GM23338 (cell line): ENCODE data around the gene STX1A. TPM values are rescaled to one million over a fixed set of nuclear protein-coding genes. Genes with fewer than 3 reads are reported as not detected.

Source experiments
- ATAC-seq: fragments of 200-7000 bp; cut with Tn5 transposase; 3 replicates; pipeline ENCODE4 v1.9.1; 2020
- DNase-seq: peaks from one replicate; pipeline ENCODE4 v3.0.0-alpha.2; 2015; ENCODE audit warnings: low spot score
- H2AFZ ChIP-seq: fragments of 200-600 bp; sonication (generic); 2 replicates; pipeline ENCODE4 v1.8.0; 2016; ENCODE audit warnings: antibody characterized with exemption, mild to moderate bottlenecking, moderate library complexity
- H3F3A ChIP-seq: fragments of 200-600 bp; sonication (generic); replicated peaks from 2 replicates; pipeline ENCODE4 v1.8.0; 2017; ENCODE audit warnings: antibody characterized with exemption, mixed run types, low read depth
- H3K27ac ChIP-seq: fragments of 200-600 bp; sonication (generic); 2 replicates; pipeline ENCODE4 v1.6.1; 2016; ENCODE audit warnings: low read depth
- H3K27me3 ChIP-seq: fragments of 200-600 bp; sonication (generic); 2 replicates; pipeline ENCODE4 v1.8.0; 2016; ENCODE audit warnings: mild to moderate bottlenecking, mixed run types, moderate library complexity; ENCODE audit not compliant: insufficient read depth
- H3K36me3 ChIP-seq: fragments of 200-600 bp; sonication (generic); 2 replicates; pipeline ENCODE4 v1.8.0; 2016; ENCODE audit warnings: mild to moderate bottlenecking; ENCODE audit not compliant: insufficient read depth
- H3K4me1 ChIP-seq: fragments of 200-600 bp; sonication (generic); 2 replicates; pipeline ENCODE4 v1.8.0; 2016; ENCODE audit warnings: mild to moderate bottlenecking, moderate library complexity; ENCODE audit not compliant: insufficient read depth
- H3K4me2 ChIP-seq: fragments of 200-600 bp; sonication (generic); 2 replicates; pipeline ENCODE4 v1.7.1; 2017; ENCODE audit warnings: mixed run types
- H3K4me3 ChIP-seq: fragments of 200-600 bp; sonication (generic); 2 replicates; pipeline ENCODE4 v1.6.1; 2016; ENCODE audit warnings: mixed run types
- H3K79me2 ChIP-seq: fragments of 200-600 bp; sonication (generic); replicated peaks from 2 replicates; pipeline ENCODE4 v1.8.0; 2017; ENCODE audit warnings: mild to moderate bottlenecking; ENCODE audit not compliant: insufficient read depth
- H3K9me2 ChIP-seq: fragments of 200-600 bp; sonication (generic); 2 replicates; pipeline ENCODE4 v1.8.0; 2017; ENCODE audit not compliant: insufficient read depth
- H4K20me1 ChIP-seq: fragments of 200-600 bp; sonication (generic); replicated peaks from 2 replicates; pipeline ENCODE4 v1.8.0; 2017; ENCODE audit warnings: mild to moderate bottlenecking; ENCODE audit not compliant: insufficient read depth
- H3K27ac Mint-ChIP-seq: 2 replicates; pipeline ENCODE4 v1.8.0; 2020; ENCODE audit warnings: inconsistent platforms, mild to moderate bottlenecking, moderate library complexity, mixed read lengths
- H3K27me3 Mint-ChIP-seq: 3 replicates; pipeline ENCODE4 v1.8.0; 2022; ENCODE audit warnings: low read depth, mild to moderate bottlenecking, moderate library complexity, mixed read lengths, inconsistent platforms; ENCODE audit not compliant: insufficient read depth, poor library complexity
- H3K36me3 Mint-ChIP-seq: 3 replicates; pipeline ENCODE4 v1.8.0; 2021; ENCODE audit warnings: low read depth, mild to moderate bottlenecking, inconsistent platforms, moderate library complexity, mixed read lengths
- H3K4me1 Mint-ChIP-seq: 3 replicates; pipeline ENCODE4 v1.8.0; 2020; ENCODE audit warnings: mild to moderate bottlenecking, inconsistent platforms, mixed read lengths
- H3K4me3 Mint-ChIP-seq: 3 replicates; pipeline ENCODE4 v1.8.0; 2021; ENCODE audit warnings: moderate library complexity, mild to moderate bottlenecking, inconsistent platforms, mixed read lengths
- H3K9me3 Mint-ChIP-seq: 3 replicates; pipeline ENCODE4 v1.8.0; 2020; ENCODE audit warnings: moderate library complexity, mild to moderate bottlenecking, inconsistent platforms, mixed read lengths
- CREB1 ChIP-seq: fragments of 250-450 bp; sonication (Bioruptor Pico); IDR thresholded peaks from 2 replicates; pipeline ENCODE4 v1.5.0; 2020; ENCODE audit warnings: low read depth, mild to moderate bottlenecking, moderate library complexity
- CTCF ChIP-seq, 2 experiments: fragments of 200-600 bp in 1 of 2; sonication (generic) in 1 of 2; conservative IDR thresholded peaks; 2 replicates each; pipeline versions ENCODE4 v1.5.1 to v1.6.1; 2016 to 2017; ENCODE audit warnings: antibody characterized with exemption in 2 of 2, low read depth in 2 of 2, mild to moderate bottlenecking in 2 of 2, moderate library complexity in 1 of 2
- EZH2 ChIP-seq: fragments of 200-600 bp; sonication (generic); IDR thresholded peaks from one replicate; pipeline ENCODE4 v1.8.0; 2017; ENCODE audit warnings: antibody characterized with exemption, mild to moderate bottlenecking, low read depth; ENCODE audit not compliant: unreplicated experiment
- EZH2phosphoT487 ChIP-seq: fragments of 200-600 bp; sonication (generic); IDR thresholded peaks from one replicate; pipeline ENCODE4 v1.8.1; 2018; ENCODE audit warnings: antibody characterized with exemption; ENCODE audit not compliant: unreplicated experiment
- JUNB ChIP-seq: IDR thresholded peaks from one replicate; pipeline ENCODE4 v1.6.1; 2016; ENCODE audit warnings: antibody characterized with exemption; ENCODE audit not compliant: unreplicated experiment
- POLR2AphosphoS5 ChIP-seq: IDR thresholded peaks from 2 replicates; pipeline ENCODE4 v1.6.1; 2016; ENCODE audit warnings: antibody characterized with exemption, low read depth
- REST ChIP-seq: IDR thresholded peaks from one replicate; pipeline ENCODE4 v1.6.1; 2018; ENCODE audit warnings: antibody characterized with exemption; ENCODE audit not compliant: unreplicated experiment
- STAT1 ChIP-seq: IDR thresholded peaks from one replicate; pipeline ENCODE4 v1.6.1; 2016; ENCODE audit warnings: antibody characterized with exemption; ENCODE audit not compliant: unreplicated experiment
- ZNF114 ChIP-seq: fragments of 250-450 bp; sonication (Bioruptor Pico); IDR thresholded peaks from 2 replicates; pipeline ENCODE4 v1.5.0; 2020; ENCODE audit warnings: mild to moderate bottlenecking, moderate library complexity
- ZNF331 ChIP-seq: fragments of 250-450 bp; sonication (Bioruptor Pico); IDR thresholded peaks from 2 replicates; pipeline ENCODE4 v1.5.0; 2020; ENCODE audit warnings: low read depth, mild to moderate bottlenecking, moderate library complexity
- polyA plus RNA-seq: library from polyadenylated mRNA; unstranded; fragments of >200 nt; fragmentation: Nextera tagmentation; extraction: Ambion mirVana; gene quantifications from 2 replicates; pipeline ENCODE4 v1.2.1, GENCODE V29; 2016
- total RNA-seq: library from RNA; depleted of rRNA; stranded (reverse); fragments of >200 nt; shearing (Covaris generic); gene quantifications from 2 replicates; pipeline ENCODE4 v1.2.3, GENCODE V29; 2014
- TF ChIP-seq, protein P1 (sequence below): IDR thresholded peaks from 2 replicates; pipeline ENCODE4 v1.6.1; 2016; ENCODE audit warnings: antibody characterized with exemption
- TF ChIP-seq, protein P2 (sequence below): fragments of 250-450 bp; sonication (Bioruptor Pico); IDR thresholded peaks from 2 replicates; pipeline ENCODE4 v1.5.0; 2020; ENCODE audit warnings: mild to moderate bottlenecking, moderate library complexity

The STX1A gene
- total and polyA plus RNA-seq, 2 experiments from 2014 or later: 9.1 to 19.8 TPM

DNA sequence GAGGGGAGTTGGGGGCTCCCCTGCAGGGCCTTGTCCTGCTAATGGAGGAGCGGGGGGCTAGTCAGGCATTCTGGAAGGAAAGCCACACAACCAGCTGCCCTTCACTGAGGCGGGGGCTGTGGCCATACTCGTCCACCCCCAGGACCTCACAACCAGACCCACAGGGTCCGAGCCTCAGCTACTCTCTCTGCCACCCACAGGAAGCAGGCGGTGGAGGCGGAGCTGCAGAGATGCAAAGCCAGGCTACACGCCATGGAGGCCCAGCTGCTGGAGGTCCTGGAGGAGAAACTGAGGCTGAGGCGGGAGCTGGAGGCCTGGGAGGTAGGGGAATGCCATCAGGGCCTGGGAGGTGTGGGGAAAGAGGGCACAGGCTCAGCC is 16.0 kb upstream of the STX1A start:
- H3K4me1 ChIP-seq: peaks cover 1% of the 10 kb centered on the region
- peaks cover 12% of the 10 kb centered on the region for H3K27me3 ChIP-seq
- H3K79me2 ChIP-seq: no peaks in the 10 kb centered on the region; the same call in 1 of the 2 replicates
- H3K27ac Mint-ChIP-seq: no peak overlapping the region
- H3K9me2 ChIP-seq: no peaks in the 10 kb centered on the region
- 0 out of 2 replicates have a peak, but pooled peaks cover 3% of the 10 kb centered on the region for H3K36me3 ChIP-seq
- no peak for DNase-seq
- no peak overlapping the region for H3K4me3 ChIP-seq
- H3K9me3 Mint-ChIP-seq: no peaks in the 10 kb centered on the region
- H3K4me2 ChIP-seq: no peak overlapping the region
- H3K27ac ChIP-seq: no peak overlapping the region
- peaks cover 5% of the 10 kb centered on the region for H3F3A ChIP-seq
- no peak for TF ChIP-seq ZNF114 (CRISPR knock-in tag)
- no peak for TF ChIP-seq JUNB
- no peak for TF ChIP-seq CTCF (conservative IDR thresholded peaks at IDR 0.05; ENCODE audit: low read depth in 2 of 2)
- TF ChIP-seq STAT1: no peak
- TF ChIP-seq CREB1 (CRISPR knock-in tag): no peak
- TF ChIP-seq ZNF331: no peak
- TF ChIP-seq, protein P1, sequence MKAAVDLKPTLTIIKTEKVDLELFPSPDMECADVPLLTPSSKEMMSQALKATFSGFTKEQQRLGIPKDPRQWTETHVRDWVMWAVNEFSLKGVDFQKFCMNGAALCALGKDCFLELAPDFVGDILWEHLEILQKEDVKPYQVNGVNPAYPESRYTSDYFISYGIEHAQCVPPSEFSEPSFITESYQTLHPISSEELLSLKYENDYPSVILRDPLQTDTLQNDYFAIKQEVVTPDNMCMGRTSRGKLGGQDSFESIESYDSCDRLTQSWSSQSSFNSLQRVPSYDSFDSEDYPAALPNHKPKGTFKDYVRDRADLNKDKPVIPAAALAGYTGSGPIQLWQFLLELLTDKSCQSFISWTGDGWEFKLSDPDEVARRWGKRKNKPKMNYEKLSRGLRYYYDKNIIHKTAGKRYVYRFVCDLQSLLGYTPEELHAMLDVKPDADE: no peak
- TF ChIP-seq EZH2phosphoT487: no peak
- TF ChIP-seq REST: no peak
- no peak for TF ChIP-seq POLR2AphosphoS5
- TF ChIP-seq, protein P2, sequence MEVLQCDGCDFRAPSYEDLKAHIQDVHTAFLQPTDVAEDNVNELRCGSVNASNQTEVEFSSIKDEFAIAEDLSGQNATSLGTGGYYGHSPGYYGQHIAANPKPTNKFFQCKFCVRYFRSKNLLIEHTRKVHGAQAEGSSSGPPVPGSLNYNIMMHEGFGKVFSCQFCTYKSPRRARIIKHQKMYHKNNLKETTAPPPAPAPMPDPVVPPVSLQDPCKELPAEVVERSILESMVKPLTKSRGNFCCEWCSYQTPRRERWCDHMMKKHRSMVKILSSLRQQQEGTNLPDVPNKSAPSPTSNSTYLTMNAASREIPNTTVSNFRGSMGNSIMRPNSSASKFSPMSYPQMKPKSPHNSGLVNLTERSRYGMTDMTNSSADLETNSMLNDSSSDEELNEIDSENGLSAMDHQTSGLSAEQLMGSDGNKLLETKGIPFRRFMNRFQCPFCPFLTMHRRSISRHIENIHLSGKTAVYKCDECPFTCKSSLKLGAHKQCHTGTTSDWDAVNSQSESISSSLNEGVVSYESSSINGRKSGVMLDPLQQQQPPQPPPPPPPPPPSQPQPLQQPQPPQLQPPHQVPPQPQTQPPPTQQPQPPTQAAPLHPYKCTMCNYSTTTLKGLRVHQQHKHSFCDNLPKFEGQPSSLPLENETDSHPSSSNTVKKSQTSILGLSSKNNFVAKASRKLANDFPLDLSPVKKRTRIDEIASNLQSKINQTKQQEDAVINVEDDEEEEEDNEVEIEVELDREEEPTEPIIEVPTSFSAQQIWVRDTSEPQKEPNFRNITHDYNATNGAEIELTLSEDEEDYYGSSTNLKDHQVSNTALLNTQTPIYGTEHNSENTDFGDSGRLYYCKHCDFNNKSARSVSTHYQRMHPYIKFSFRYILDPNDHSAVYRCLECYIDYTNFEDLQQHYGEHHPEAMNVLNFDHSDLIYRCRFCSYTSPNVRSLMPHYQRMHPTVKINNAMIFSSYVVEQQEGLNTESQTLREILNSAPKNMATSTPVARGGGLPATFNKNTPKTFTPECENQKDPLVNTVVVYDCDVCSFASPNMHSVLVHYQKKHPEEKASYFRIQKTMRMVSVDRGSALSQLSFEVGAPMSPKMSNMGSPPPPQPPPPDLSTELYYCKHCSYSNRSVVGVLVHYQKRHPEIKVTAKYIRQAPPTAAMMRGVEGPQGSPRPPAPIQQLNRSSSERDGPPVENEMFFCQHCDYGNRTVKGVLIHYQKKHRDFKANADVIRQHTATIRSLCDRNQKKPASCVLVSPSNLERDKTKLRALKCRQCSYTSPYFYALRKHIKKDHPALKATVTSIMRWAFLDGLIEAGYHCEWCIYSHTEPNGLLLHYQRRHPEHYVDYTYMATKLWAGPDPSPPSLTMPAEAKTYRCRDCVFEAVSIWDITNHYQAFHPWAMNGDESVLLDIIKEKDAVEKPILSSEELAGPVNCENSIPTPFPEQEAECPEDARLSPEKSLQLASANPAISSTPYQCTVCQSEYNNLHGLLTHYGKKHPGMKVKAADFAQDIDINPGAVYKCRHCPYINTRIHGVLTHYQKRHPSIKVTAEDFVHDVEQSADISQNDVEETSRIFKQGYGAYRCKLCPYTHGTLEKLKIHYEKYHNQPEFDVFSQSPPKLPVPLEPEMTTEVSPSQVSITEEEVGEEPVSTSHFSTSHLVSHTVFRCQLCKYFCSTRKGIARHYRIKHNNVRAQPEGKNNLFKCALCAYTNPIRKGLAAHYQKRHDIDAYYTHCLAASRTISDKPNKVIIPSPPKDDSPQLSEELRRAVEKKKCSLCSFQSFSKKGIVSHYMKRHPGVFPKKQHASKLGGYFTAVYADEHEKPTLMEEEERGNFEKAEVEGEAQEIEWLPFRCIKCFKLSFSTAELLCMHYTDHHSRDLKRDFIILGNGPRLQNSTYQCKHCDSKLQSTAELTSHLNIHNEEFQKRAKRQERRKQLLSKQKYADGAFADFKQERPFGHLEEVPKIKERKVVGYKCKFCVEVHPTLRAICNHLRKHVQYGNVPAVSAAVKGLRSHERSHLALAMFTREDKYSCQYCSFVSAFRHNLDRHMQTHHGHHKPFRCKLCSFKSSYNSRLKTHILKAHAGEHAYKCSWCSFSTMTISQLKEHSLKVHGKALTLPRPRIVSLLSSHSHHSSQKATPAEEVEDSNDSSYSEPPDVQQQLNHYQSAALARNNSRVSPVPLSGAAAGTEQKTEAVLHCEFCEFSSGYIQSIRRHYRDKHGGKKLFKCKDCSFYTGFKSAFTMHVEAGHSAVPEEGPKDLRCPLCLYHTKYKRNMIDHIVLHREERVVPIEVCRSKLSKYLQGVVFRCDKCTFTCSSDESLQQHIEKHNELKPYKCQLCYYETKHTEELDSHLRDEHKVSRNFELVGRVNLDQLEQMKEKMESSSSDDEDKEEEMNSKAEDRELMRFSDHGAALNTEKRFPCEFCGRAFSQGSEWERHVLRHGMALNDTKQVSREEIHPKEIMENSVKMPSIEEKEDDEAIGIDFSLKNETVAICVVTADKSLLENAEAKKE (CRISPR knock-in tag): no peak
- no peak for TF ChIP-seq EZH2
- H3K36me3 Mint-ChIP-seq: peaks cover 8% of the 10 kb centered on the region
- no peak overlapping the region for H3K4me3 Mint-ChIP-seq
- H3K27me3 Mint-ChIP-seq: peaks cover 11% of the 10 kb centered on the region
- peaks cover 8% of the 10 kb centered on the region for H3K4me1 Mint-ChIP-seq
- ATAC-seq: no peak
- peaks cover 13% of the 10 kb centered on the region for H4K20me1 ChIP-seq
- no peak overlapping the region for H2AFZ ChIP-seq
